NCI-H82 treated with DMSO at 0.1 percent for 48 hours (cell line): ENCODE data around the gene CREB5.

Experiments used
- DNase-seq: peaks from one replicate; lab custom pipeline; 2025; ENCODE audit not compliant: unreplicated experiment; lab: John Stamatoyannopoulos, UW

Gene CREB5

GRCh38 chr7:28672397-28672797, 260.1 kb downstream of the CREB5 start:
- no peak for DNase-seq

GRCh38 chr7:28674359-28674782, 262.1 kb downstream of the CREB5 start:
- DNase-seq, result no peak

GRCh38 chr7:28675429-28675828, 263.1 kb downstream of the CREB5 start:
- DNase-seq, result no peak

- no peak for DNase-seq
Measured at GRCh38 chr7:28677668-28678067, 265.4 kb downstream of the CREB5 start.

GRCh38 chr7:28678431-28678965, 266.2 kb downstream of the CREB5 start:
- DNase-seq, result no peak

GRCh38 chr7:28681693-28682310, 269.5 kb downstream of the CREB5 start:
- DNase-seq, result no peak

- DNase-seq, result no peak
Measured at GRCh38 chr7:28682801-28683200, 270.5 kb downstream of the CREB5 start.

- DNase-seq, result no peak
Measured at GRCh38 chr7:28684650-28685241, 272.4 kb downstream of the CREB5 start.

- no peak for DNase-seq
Measured at GRCh38 chr7:28685242-28685643, 272.9 kb downstream of the CREB5 start.

GRCh38 chr7:28685644-28686417, 273.5 kb downstream of the CREB5 start:
- no peak for DNase-seq

- DNase-seq, result no peak
Measured at GRCh38 chr7:28686418-28686800, 274.1 kb downstream of the CREB5 start.

- DNase-seq, result no peak
Measured at GRCh38 chr7:28687537-28687936, 275.2 kb downstream of the CREB5 start.

GRCh38 chr7:28688174-28688573, 275.9 kb downstream of the CREB5 start:
- DNase-seq, result no peak

- no peak for DNase-seq
Measured at GRCh38 chr7:28688651-28689050, 276.3 kb downstream of the CREB5 start.

- peak; percentile 35 for DNase-seq
Measured at GRCh38 chr7:28695300-28696295, 283.3 kb downstream of the CREB5 start.

- DNase-seq, result no peak
Measured at GRCh38 chr7:28697913-28698563, 285.7 kb downstream of the CREB5 start.

- no peak for DNase-seq
Measured at GRCh38 chr7:28698840-28699239, 286.5 kb downstream of the CREB5 start.

- no peak for DNase-seq
Measured at GRCh38 chr7:28700096-28700495, 287.8 kb downstream of the CREB5 start.

- no peak for DNase-seq
Measured at GRCh38 chr7:28700790-28701203, 288.5 kb downstream of the CREB5 start.

GRCh38 chr7:28701731-28702130, 289.4 kb downstream of the CREB5 start:
- DNase-seq, result no peak
